ENCODE measurements around the gene TRIM50. TPM values are rescaled to one million over a fixed set of nuclear protein-coding genes. Genes with fewer than 3 reads are reported as not detected.
"Not testable (repeated sequence)": the region's sequence is repeated elsewhere in the genome, so short reads cannot be mapped to it uniquely, and the experiment has no call there.

The TRIM50 gene
- total and polyA plus RNA-seq, 4 donors, result 0.14 to 1.4 (median 0.15) TPM

GRCh38 chr7:73363225-73364005 lies 35.5 kb upstream of the TRIM50 start:
- no peak overlapping the region for H3K9ac ChIP-seq (ENCODE audit: low read depth in 1 of 2, low read length in 2 of 2)
- TF ChIP-seq HNF4G (IDR thresholded peaks at IDR 0.05) (no peak), GABPA (IDR thresholded peaks at IDR 0.05 in 1 of 2, conservative IDR thresholded peaks at IDR 0.05 in 1 of 2) (no peak), JUND (IDR thresholded peaks at IDR 0.05) (no peak), RXRA (IDR thresholded peaks at IDR 0.05) (no peak), SP1 (IDR thresholded peaks at IDR 0.05) (no peak)
- H3K4me1 ChIP-seq (ENCODE audit: control insufficient read depth in 4 of 4, insufficient read depth in 4 of 4, low read length in 3 of 4), result peaks cover 2 to 7% (median 3%) of the 10 kb centered on the region in 4 donors
- no peaks in the 10 kb centered on the region for H3K9me3 ChIP-seq (ENCODE audit: control insufficient read depth in 4 of 4, low read length in 3 of 4)
- WGBS, result 87% methylated on average over 28 of the region's 28 CpGs
- no peak for DNase-seq (ENCODE audit: low spot score)
- no peaks in the 10 kb centered on the region for H3K27me3 ChIP-seq (ENCODE audit: control insufficient read depth in 4 of 4, insufficient read depth in 4 of 4, low read length in 3 of 4)
- no peak overlapping the region for H3K4me3 ChIP-seq (ENCODE audit: low read depth in 1 of 3, low read length in 3 of 3)
- H3K36me3 ChIP-seq (ENCODE audit: control insufficient read depth in 4 of 4, insufficient read depth in 3 of 4, low read depth in 1 of 4, low read length in 3 of 4), result no peaks in the 10 kb centered on the region
- H3K27ac ChIP-seq (ENCODE audit: low read depth in 1 of 2, low read length in 2 of 2), result no peak overlapping the region

- not testable (repeated sequence) for H3K27ac ChIP-seq (ENCODE audit: low read depth in 1 of 2, low read length in 2 of 2); H3K36me3 ChIP-seq (ENCODE audit: control insufficient read depth in 4 of 4, insufficient read depth in 3 of 4, low read depth in 1 of 4, low read length in 3 of 4); H3K9ac ChIP-seq (ENCODE audit: low read depth in 1 of 2, low read length in 2 of 2); H3K4me3 ChIP-seq (ENCODE audit: low read depth in 1 of 3, low read length in 3 of 3); H3K27me3 ChIP-seq (ENCODE audit: control insufficient read depth in 4 of 4, insufficient read depth in 4 of 4, low read length in 3 of 4); H3K9me3 ChIP-seq (ENCODE audit: control insufficient read depth in 4 of 4, low read length in 3 of 4); DNase-seq (ENCODE audit: low spot score)
- peaks cover 3 to 15% (median 10%) of the 10 kb centered on the region in 4 donors for H3K4me1 ChIP-seq (ENCODE audit: control insufficient read depth in 4 of 4, insufficient read depth in 4 of 4, low read length in 3 of 4)
- WGBS, result 90% methylated on average over 1 of the region's 1 CpG
Observed at GRCh38 chr7:73360590-73360989, 32.7 kb upstream of the TRIM50 start.

GRCh38 chr7:73359746-73360375 lies 32.0 kb upstream of the TRIM50 start:
- H3K27ac ChIP-seq (ENCODE audit: low read depth in 1 of 2, low read length in 2 of 2), result no peak overlapping the region
- no peaks in the 10 kb centered on the region for H3K36me3 ChIP-seq (ENCODE audit: control insufficient read depth in 4 of 4, insufficient read depth in 3 of 4, low read depth in 1 of 4, low read length in 3 of 4)
- no peak for DNase-seq (ENCODE audit: low spot score)
- H3K4me3 ChIP-seq (ENCODE audit: low read depth in 1 of 3, low read length in 3 of 3), result no peak overlapping the region
- H3K4me1 ChIP-seq (ENCODE audit: control insufficient read depth in 4 of 4, insufficient read depth in 4 of 4, low read length in 3 of 4), result peaks cover 3 to 15% (median 10%) of the 10 kb centered on the region in 4 donors
- H3K9me3 ChIP-seq (ENCODE audit: control insufficient read depth in 4 of 4, low read length in 3 of 4), result no peaks in the 10 kb centered on the region
- H3K27me3 ChIP-seq (ENCODE audit: control insufficient read depth in 4 of 4, insufficient read depth in 4 of 4, low read length in 3 of 4), result no peaks in the 10 kb centered on the region
- no peak overlapping the region for H3K9ac ChIP-seq (ENCODE audit: low read depth in 1 of 2, low read length in 2 of 2)
- TF ChIP-seq YY1 (IDR thresholded peaks at IDR 0.05) (no peak), REST (IDR thresholded peaks at IDR 0.05) (no peak), MAX (IDR thresholded peaks at IDR 0.05) (no peak), ZBTB33 (IDR thresholded peaks at IDR 0.05) (no peak), RXRA (IDR thresholded peaks at IDR 0.05) (no peak), ATF3 (IDR thresholded peaks at IDR 0.05) (no peak), HNF4A (conservative IDR thresholded peaks at IDR 0.05) (no peak), TAF1 (conservative IDR thresholded peaks at IDR 0.05) (no peak), CTCF (IDR thresholded peaks at IDR 0.05; ENCODE audit: low read depth, low read length, missing input control) (no peak), EGR1 (IDR thresholded peaks at IDR 0.05; ENCODE audit: low read depth in 2 of 2) (no peak), FOXA2 (IDR thresholded peaks at IDR 0.05) (no peak), FOXA1 (IDR thresholded peaks at IDR 0.05) (no peak), SP1 (IDR thresholded peaks at IDR 0.05) (no peak), HNF4G (IDR thresholded peaks at IDR 0.05) (no peak), GABPA (IDR thresholded peaks at IDR 0.05 in 1 of 2, conservative IDR thresholded peaks at IDR 0.05 in 1 of 2) (no peak)
- 92% methylated on average over 13 of the region's 13 CpGs for WGBS

Data from liver (tissue), 9 donors.